H1 (cell line): ENCODE measurements around the gene PNMA8B.

Experiments
- BCL11A ChIP-seq, 2 experiments: IDR thresholded peaks; one replicate each; pipeline ENCODE4 v1.6.1; 2011; ENCODE audit warnings: low read depth in 2 of 2, low read length in 2 of 2, mild to moderate bottlenecking in 2 of 2
- EZH2 ChIP-seq: fragments of 200-600 bp; sonication (generic); IDR thresholded peaks from 2 replicates; pipeline ENCODE4 v1.7.1; 2012; ENCODE audit warnings: low read depth, mild to moderate bottlenecking, moderate library complexity, low read length, inconsistent platforms; ENCODE audit not compliant: severe bottlenecking
- POLR2A ChIP-seq, 2 experiments: IDR thresholded peaks; 1 replicate in 1 of 2; 2 replicates in 1 of 2; pipeline ENCODE4 v1.6.1; 2011; ENCODE audit warnings: low read depth in 2 of 2, low read length in 2 of 2, mild to moderate bottlenecking in 2 of 2; ENCODE audit errors: control extremely low read depth in 1 of 2
- RFX5 ChIP-seq: IDR thresholded peaks from 2 replicates; pipeline ENCODE4 v1.6.1; 2011; ENCODE audit warnings: low read depth, low read length, improper control_type of control experiment, borderline replicate concordance
- SIX5 ChIP-seq: IDR thresholded peaks from 2 replicates; pipeline ENCODE4 v1.6.1; 2011; ENCODE audit warnings: mild to moderate bottlenecking, low read depth, low read length
- TCF12 ChIP-seq: IDR thresholded peaks from 2 replicates; pipeline ENCODE4 v1.6.1; 2011; ENCODE audit warnings: low read depth, mild to moderate bottlenecking, low read length
- ZNF274 ChIP-seq: IDR thresholded peaks from 2 replicates; pipeline ENCODE4 v1.7.0; 2012; ENCODE audit warnings: low read length, borderline replicate concordance; ENCODE audit errors: extremely low read depth
- TF ChIP-seq, protein P1 (sequence below): IDR thresholded peaks from 2 replicates; pipeline ENCODE4 v1.6.1; 2012; ENCODE audit warnings: inconsistent platforms
- TF ChIP-seq, protein P2 (sequence below), 3 experiments: IDR thresholded peaks; 1 replicate in 2 of 3; 2 replicates in 1 of 3; pipeline versions ENCODE4 v1.5.1 to v1.6.1; 2011; ENCODE audit warnings: low read length in 3 of 3, mild to moderate bottlenecking in 3 of 3, inconsistent platforms in 2 of 3, low read depth in 1 of 3, moderate library complexity in 1 of 3; ENCODE audit not compliant: insufficient read depth in 1 of 3; ENCODE audit errors: control extremely low read depth in 1 of 3

DNA sequence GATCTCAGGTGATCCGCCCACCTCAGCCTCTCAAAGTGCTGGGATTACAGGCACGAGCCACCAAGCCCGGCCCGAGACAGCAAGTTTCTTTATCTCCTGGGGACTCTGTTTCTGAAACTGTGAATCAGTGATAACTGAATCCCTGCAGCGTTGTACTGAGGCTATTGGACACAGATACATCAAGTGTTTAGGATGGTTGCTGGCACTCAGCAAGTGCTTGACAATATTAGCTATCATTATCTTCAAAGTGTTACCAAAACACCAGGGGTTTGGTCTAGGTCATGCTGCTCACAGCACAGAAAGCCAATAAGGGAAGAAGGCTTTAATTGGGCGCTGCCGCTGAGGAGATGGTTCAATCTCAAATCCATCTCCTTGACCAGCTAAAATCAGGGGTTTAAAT lies 46.4 kb downstream of the PNMA8B start:
- TF ChIP-seq, protein P1, sequence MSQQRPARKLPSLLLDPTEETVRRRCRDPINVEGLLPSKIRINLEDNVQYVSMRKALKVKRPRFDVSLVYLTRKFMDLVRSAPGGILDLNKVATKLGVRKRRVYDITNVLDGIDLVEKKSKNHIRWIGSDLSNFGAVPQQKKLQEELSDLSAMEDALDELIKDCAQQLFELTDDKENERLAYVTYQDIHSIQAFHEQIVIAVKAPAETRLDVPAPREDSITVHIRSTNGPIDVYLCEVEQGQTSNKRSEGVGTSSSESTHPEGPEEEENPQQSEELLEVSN, result no peak
- TF ChIP-seq ZNF274 (no peak), POLR2A (IDR thresholded peaks at IDR 0.05; ENCODE audit: control extremely low read depth in 1 of 2, low read depth in 2 of 2, low read length in 2 of 2) (no peak), TCF12 (no peak), RFX5 (no peak), EZH2 (no peak), SIX5 (no peak), BCL11A (IDR thresholded peaks at IDR 0.05; ENCODE audit: low read depth in 2 of 2, low read length in 2 of 2) (no peak)
- TF ChIP-seq, protein P2, sequence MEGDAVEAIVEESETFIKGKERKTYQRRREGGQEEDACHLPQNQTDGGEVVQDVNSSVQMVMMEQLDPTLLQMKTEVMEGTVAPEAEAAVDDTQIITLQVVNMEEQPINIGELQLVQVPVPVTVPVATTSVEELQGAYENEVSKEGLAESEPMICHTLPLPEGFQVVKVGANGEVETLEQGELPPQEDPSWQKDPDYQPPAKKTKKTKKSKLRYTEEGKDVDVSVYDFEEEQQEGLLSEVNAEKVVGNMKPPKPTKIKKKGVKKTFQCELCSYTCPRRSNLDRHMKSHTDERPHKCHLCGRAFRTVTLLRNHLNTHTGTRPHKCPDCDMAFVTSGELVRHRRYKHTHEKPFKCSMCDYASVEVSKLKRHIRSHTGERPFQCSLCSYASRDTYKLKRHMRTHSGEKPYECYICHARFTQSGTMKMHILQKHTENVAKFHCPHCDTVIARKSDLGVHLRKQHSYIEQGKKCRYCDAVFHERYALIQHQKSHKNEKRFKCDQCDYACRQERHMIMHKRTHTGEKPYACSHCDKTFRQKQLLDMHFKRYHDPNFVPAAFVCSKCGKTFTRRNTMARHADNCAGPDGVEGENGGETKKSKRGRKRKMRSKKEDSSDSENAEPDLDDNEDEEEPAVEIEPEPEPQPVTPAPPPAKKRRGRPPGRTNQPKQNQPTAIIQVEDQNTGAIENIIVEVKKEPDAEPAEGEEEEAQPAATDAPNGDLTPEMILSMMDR (IDR thresholded peaks at IDR 0.05; ENCODE audit: control extremely low read depth in 1 of 3, insufficient read depth in 1 of 3, low read depth in 1 of 3, low read length in 3 of 3), result no peak
